Measurements from ENCODE around the gene ABHD1. TPM values are rescaled to one million over a fixed set of nuclear protein-coding genes. Genes with fewer than 3 reads are reported as not detected.

ABHD1 gene
- total and polyA plus RNA-seq, 4 donors: 0.09 to 2.0 (median 0.61) TPM

DNA sequence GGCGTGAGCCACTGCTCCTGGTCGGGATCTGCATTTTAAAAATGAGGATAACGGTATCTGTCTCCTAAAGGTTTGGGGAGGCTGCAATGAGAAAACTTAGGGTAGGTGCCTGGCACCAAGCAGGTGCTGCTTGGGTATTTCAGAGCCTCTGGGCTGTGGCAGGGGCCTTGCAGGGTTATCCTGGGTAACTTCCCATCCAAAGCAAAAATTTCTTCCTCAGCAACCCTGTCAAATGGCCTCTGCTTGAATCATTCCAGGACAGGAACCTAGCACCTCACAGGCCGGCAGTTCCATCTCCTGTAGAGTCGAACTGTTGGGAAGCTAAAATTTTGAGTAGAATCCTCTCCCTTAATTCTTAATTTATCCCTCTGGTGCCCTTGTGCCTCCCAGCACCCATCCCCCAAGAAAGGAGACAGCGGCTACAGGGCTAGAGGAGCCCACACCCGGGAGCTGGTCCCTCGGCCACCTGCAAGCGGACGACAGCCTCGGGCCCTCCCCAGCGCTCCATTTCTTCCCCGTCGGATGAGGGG is 5.6 kb upstream of the ABHD1 start:
- Histone ChIP-seq H3K9me3 (ENCODE audit: control insufficient read depth in 4 of 4, low read length in 3 of 4) (no peaks in the 10 kb centered on the region), H3K4me1 (ENCODE audit: control insufficient read depth in 4 of 4, insufficient read depth in 4 of 4, low read length in 3 of 4) (peaks cover 0 to 11% (median 10%) of the 10 kb centered on the region in 4 donors), H3K4me3 (ENCODE audit: low read depth in 1 of 3, low read length in 3 of 3) (peak overlapping the region in 1 of 3 donors; percentile 52), H3K27me3 (ENCODE audit: control insufficient read depth in 4 of 4, insufficient read depth in 4 of 4, low read length in 3 of 4) (peaks cover 0 to 2% (median 0%) of the 10 kb centered on the region in 4 donors), H3K9ac (ENCODE audit: low read depth in 1 of 2, low read length in 2 of 2) (no peak overlapping the region), H3K36me3 (ENCODE audit: control insufficient read depth in 4 of 4, insufficient read depth in 3 of 4, low read depth in 1 of 4, low read length in 3 of 4) (no peaks in the 10 kb centered on the region), H3K27ac (ENCODE audit: low read depth in 1 of 2, low read length in 2 of 2) (no peak overlapping the region)
- TF ChIP-seq FOXA1 (IDR thresholded peaks at IDR 0.05) (no peak), JUND (IDR thresholded peaks at IDR 0.05) (no peak), NR2F2 (IDR thresholded peaks at IDR 0.05) (no peak), YY1 (IDR thresholded peaks at IDR 0.05) (no peak), TAF1 (conservative IDR thresholded peaks at IDR 0.05) (no peak), EGR1 (IDR thresholded peaks at IDR 0.05; ENCODE audit: low read depth in 2 of 2) (no peak), GABPA (IDR thresholded peaks at IDR 0.05 in 1 of 2, conservative IDR thresholded peaks at IDR 0.05 in 1 of 2) (no peak), HNF4A (conservative IDR thresholded peaks at IDR 0.05) (no peak), SP1 (IDR thresholded peaks at IDR 0.05) (no peak), HNF4G (IDR thresholded peaks at IDR 0.05) (no peak), RAD21 (IDR thresholded peaks at IDR 0.05) (no peak), FOXA2 (IDR thresholded peaks at IDR 0.05) (no peak)
- TF ChIP-seq, protein P1, sequence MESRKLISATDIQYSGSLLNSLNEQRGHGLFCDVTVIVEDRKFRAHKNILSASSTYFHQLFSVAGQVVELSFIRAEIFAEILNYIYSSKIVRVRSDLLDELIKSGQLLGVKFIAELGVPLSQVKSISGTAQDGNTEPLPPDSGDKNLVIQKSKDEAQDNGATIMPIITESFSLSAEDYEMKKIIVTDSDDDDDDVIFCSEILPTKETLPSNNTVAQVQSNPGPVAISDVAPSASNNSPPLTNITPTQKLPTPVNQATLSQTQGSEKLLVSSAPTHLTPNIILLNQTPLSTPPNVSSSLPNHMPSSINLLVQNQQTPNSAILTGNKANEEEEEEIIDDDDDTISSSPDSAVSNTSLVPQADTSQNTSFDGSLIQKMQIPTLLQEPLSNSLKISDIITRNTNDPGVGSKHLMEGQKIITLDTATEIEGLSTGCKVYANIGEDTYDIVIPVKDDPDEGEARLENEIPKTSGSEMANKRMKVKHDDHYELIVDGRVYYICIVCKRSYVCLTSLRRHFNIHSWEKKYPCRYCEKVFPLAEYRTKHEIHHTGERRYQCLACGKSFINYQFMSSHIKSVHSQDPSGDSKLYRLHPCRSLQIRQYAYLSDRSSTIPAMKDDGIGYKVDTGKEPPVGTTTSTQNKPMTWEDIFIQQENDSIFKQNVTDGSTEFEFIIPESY (IDR thresholded peaks at IDR 0.05): no peak
- TF ChIP-seq, protein P2, sequence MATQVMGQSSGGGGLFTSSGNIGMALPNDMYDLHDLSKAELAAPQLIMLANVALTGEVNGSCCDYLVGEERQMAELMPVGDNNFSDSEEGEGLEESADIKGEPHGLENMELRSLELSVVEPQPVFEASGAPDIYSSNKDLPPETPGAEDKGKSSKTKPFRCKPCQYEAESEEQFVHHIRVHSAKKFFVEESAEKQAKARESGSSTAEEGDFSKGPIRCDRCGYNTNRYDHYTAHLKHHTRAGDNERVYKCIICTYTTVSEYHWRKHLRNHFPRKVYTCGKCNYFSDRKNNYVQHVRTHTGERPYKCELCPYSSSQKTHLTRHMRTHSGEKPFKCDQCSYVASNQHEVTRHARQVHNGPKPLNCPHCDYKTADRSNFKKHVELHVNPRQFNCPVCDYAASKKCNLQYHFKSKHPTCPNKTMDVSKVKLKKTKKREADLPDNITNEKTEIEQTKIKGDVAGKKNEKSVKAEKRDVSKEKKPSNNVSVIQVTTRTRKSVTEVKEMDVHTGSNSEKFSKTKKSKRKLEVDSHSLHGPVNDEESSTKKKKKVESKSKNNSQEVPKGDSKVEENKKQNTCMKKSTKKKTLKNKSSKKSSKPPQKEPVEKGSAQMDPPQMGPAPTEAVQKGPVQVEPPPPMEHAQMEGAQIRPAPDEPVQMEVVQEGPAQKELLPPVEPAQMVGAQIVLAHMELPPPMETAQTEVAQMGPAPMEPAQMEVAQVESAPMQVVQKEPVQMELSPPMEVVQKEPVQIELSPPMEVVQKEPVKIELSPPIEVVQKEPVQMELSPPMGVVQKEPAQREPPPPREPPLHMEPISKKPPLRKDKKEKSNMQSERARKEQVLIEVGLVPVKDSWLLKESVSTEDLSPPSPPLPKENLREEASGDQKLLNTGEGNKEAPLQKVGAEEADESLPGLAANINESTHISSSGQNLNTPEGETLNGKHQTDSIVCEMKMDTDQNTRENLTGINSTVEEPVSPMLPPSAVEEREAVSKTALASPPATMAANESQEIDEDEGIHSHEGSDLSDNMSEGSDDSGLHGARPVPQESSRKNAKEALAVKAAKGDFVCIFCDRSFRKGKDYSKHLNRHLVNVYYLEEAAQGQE (IDR thresholded peaks at IDR 0.05): no peak
- TF ChIP-seq, protein P3, sequence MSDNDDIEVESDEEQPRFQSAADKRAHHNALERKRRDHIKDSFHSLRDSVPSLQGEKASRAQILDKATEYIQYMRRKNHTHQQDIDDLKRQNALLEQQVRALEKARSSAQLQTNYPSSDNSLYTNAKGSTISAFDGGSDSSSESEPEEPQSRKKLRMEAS (IDR thresholded peaks at IDR 0.05): no peak
- TF ChIP-seq, protein P4, sequence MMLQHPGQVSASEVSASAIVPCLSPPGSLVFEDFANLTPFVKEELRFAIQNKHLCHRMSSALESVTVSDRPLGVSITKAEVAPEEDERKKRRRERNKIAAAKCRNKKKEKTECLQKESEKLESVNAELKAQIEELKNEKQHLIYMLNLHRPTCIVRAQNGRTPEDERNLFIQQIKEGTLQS (IDR thresholded peaks at IDR 0.05): no peak
- TF ChIP-seq, protein P5, sequence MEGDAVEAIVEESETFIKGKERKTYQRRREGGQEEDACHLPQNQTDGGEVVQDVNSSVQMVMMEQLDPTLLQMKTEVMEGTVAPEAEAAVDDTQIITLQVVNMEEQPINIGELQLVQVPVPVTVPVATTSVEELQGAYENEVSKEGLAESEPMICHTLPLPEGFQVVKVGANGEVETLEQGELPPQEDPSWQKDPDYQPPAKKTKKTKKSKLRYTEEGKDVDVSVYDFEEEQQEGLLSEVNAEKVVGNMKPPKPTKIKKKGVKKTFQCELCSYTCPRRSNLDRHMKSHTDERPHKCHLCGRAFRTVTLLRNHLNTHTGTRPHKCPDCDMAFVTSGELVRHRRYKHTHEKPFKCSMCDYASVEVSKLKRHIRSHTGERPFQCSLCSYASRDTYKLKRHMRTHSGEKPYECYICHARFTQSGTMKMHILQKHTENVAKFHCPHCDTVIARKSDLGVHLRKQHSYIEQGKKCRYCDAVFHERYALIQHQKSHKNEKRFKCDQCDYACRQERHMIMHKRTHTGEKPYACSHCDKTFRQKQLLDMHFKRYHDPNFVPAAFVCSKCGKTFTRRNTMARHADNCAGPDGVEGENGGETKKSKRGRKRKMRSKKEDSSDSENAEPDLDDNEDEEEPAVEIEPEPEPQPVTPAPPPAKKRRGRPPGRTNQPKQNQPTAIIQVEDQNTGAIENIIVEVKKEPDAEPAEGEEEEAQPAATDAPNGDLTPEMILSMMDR (IDR thresholded peaks at IDR 0.05; ENCODE audit: low read depth, low read length, missing input control): no peak
- 64% methylated on average over 14 of the region's 14 CpGs for WGBS
- DNase-seq (ENCODE audit: low spot score): no peak
